B cell (primary cell): Measurements from ENCODE around the gene VSTM2L.

Experiments
- CTCF ChIP-seq: fragments of 200-600 bp; IDR thresholded peaks from one replicate; pipeline ENCODE4 v1.8.0; 2022; ENCODE audit warnings: antibody characterized with exemption, mild to moderate bottlenecking
- EZH2 ChIP-seq: IDR thresholded peaks from 2 replicates; pipeline ENCODE4 v1.6.1; 2012; ENCODE audit warnings: borderline replicate concordance, low read depth, mild to moderate bottlenecking, moderate library complexity, low read length; ENCODE audit not compliant: insufficient read depth, poor library complexity, severe bottlenecking

GRCh38 chr20:37933786-37934633 is 31.1 kb downstream of the VSTM2L start:
- no peak for TF ChIP-seq CTCF
- no peak for TF ChIP-seq EZH2
